RWPE2 (cell line): Measurements from ENCODE around the gene PIGV.

Experiments
- ATAC-seq: fragments of 200-7000 bp; cut with Tn5 transposase; 3 replicates; pipeline ENCODE4 v1.9.1; 2021; ENCODE audit warnings: low read depth
- DNase-seq: peaks from one replicate; pipeline ENCODE4 v3.0.0-alpha.2; 2020; ENCODE audit warnings: low spot score
- H3K27ac ChIP-seq: fragments of 450-650 bp; 2 replicates; pipeline ENCODE4 v1.5.1; 2017; ENCODE audit warnings: mild to moderate bottlenecking; ENCODE audit not compliant: poor library complexity, severe bottlenecking
- H3K27me3 ChIP-seq: fragments of 250-450 bp; sonication (Bioruptor Pico); 2 replicates; pipeline ENCODE4 v1.5.1; 2021; ENCODE audit warnings: mild to moderate bottlenecking, moderate library complexity; ENCODE audit not compliant: insufficient read depth, poor library complexity, severe bottlenecking
- H3K36me3 ChIP-seq: fragments of 250-450 bp; sonication (Bioruptor Pico); 2 replicates; pipeline ENCODE4 v1.5.1; 2020; ENCODE audit warnings: low read depth, mild to moderate bottlenecking, moderate library complexity
- H3K4me1 ChIP-seq: fragments of 250-450 bp; sonication (Bioruptor Pico); 2 replicates; pipeline ENCODE4 v1.5.1; 2021; ENCODE audit warnings: mild to moderate bottlenecking, moderate library complexity; ENCODE audit not compliant: insufficient read depth, poor library complexity, severe bottlenecking
- H3K4me3 ChIP-seq: fragments of 250-450 bp; sonication (Bioruptor Pico); 2 replicates; pipeline ENCODE4 v1.5.1; 2021; ENCODE audit warnings: mild to moderate bottlenecking, moderate library complexity; ENCODE audit not compliant: severe bottlenecking
- H3K9me3 ChIP-seq: fragments of 250-450 bp; sonication (Bioruptor Pico); 2 replicates; pipeline ENCODE4 v1.5.1; 2021; ENCODE audit warnings: mild to moderate bottlenecking, moderate library complexity; ENCODE audit not compliant: severe bottlenecking
- CTCF ChIP-seq: fragments of 450-650 bp; IDR thresholded peaks from one replicate; pipeline ENCODE4 v1.5.1; 2017; ENCODE audit warnings: mild to moderate bottlenecking, moderate library complexity; ENCODE audit not compliant: poor library complexity, severe bottlenecking

Gene PIGV

GRCh38 chr1:26758358-26758757 lies 29.4 kb upstream of the PIGV start:
- ATAC-seq (no peak), DNase-seq (no peak)
- TF ChIP-seq CTCF = no peak
- no peaks in the 10 kb centered on the region for H3K9me3 ChIP-seq
- H3K27me3 ChIP-seq = no peaks in the 10 kb centered on the region
- H3K4me3 ChIP-seq = no peak overlapping the region
- H3K36me3 ChIP-seq = peaks cover 90% of the 10 kb centered on the region
- peaks cover 14% of the 10 kb centered on the region for H3K4me1 ChIP-seq
- H3K27ac ChIP-seq = no peak overlapping the region

GRCh38 chr1:26759531-26759930 lies 28.2 kb upstream of the PIGV start:
- no peak overlapping the region for H3K4me3 ChIP-seq
- no peaks in the 10 kb centered on the region for H3K27me3 ChIP-seq
- peaks cover 4% of the 10 kb centered on the region for H3K4me1 ChIP-seq
- no peak for ATAC-seq
- peaks cover 94% of the 10 kb centered on the region for H3K36me3 ChIP-seq
- H3K27ac ChIP-seq = no peak overlapping the region
- TF ChIP-seq CTCF = no peak
- no peaks in the 10 kb centered on the region for H3K9me3 ChIP-seq
- DNase-seq = no peak

- peak; percentile 23 for TF ChIP-seq CTCF
- H3K27ac ChIP-seq = no peak overlapping the region
- ATAC-seq = peak; percentile 36; the same call in 1 of the 3 replicates
- DNase-seq = no peak
- no peaks in the 10 kb centered on the region for H3K9me3 ChIP-seq
- no peak overlapping the region for H3K4me3 ChIP-seq
- no peaks in the 10 kb centered on the region for H3K27me3 ChIP-seq
- H3K36me3 ChIP-seq = peaks cover 96% of the 10 kb centered on the region
- no peaks in the 10 kb centered on the region for H3K4me1 ChIP-seq
Observed at GRCh38 chr1:26761217-26761616, 26.5 kb upstream of the PIGV start.

GRCh38 chr1:26767714-26768113 lies 20.0 kb upstream of the PIGV start:
- no peak overlapping the region for H3K4me3 ChIP-seq
- peaks cover 32% of the 10 kb centered on the region for H3K4me1 ChIP-seq
- DNase-seq (no peak), ATAC-seq (no peak)
- no peaks in the 10 kb centered on the region for H3K27me3 ChIP-seq
- H3K27ac ChIP-seq = no peak overlapping the region
- H3K9me3 ChIP-seq = no peaks in the 10 kb centered on the region
- peaks cover 99% of the 10 kb centered on the region for H3K36me3 ChIP-seq
- TF ChIP-seq CTCF = no peak

- DNase-seq = no peak
- Histone ChIP-seq H3K27me3 (no peaks in the 10 kb centered on the region), H3K27ac (peak overlapping the region; percentile 11), H3K36me3 (peaks cover 99% of the 10 kb centered on the region), H3K9me3 (no peaks in the 10 kb centered on the region), H3K4me1 (peaks cover 37% of the 10 kb centered on the region), H3K4me3 (no peak overlapping the region)
- TF ChIP-seq CTCF = no peak
- no peak for ATAC-seq
Observed at GRCh38 chr1:26768755-26769154, 19.0 kb upstream of the PIGV start.
